ENCODE results near the gene LYG2.
"Not testable (repeated sequence)": the region's sequence is repeated elsewhere in the genome, so short reads cannot be mapped to it uniquely, and the experiment has no call there.

The LYG2 gene

GRCh38 chr2:99240431-99240830 is 15.0 kb downstream of the LYG2 start:
- no peak for TF ChIP-seq CTCF (IDR thresholded peaks at IDR 0.05; ENCODE audit: poor library complexity, severe bottlenecking)
- DNase-seq (ENCODE audit: low spot score) (no peak), ATAC-seq (ENCODE audit: low read depth) (no peak)
- Histone ChIP-seq H3K27me3 (ENCODE audit: insufficient read depth, poor library complexity, severe bottlenecking) (no peaks in the 10 kb centered on the region), H3K4me1 (ENCODE audit: insufficient read depth, poor library complexity, severe bottlenecking) (no peaks in the 10 kb centered on the region), H3K9me3 (ENCODE audit: severe bottlenecking) (no peaks in the 10 kb centered on the region), H3K36me3 (ENCODE audit: low read depth) (no peaks in the 10 kb centered on the region), H3K27ac (ENCODE audit: poor library complexity, severe bottlenecking) (no peak overlapping the region), H3K4me3 (ENCODE audit: severe bottlenecking) (no peak overlapping the region)

- DNase-seq (ENCODE audit: low spot score) (no peak), ATAC-seq (ENCODE audit: low read depth) (no peak)
- TF ChIP-seq CTCF (IDR thresholded peaks at IDR 0.05; ENCODE audit: poor library complexity, severe bottlenecking), result no peak
- Histone ChIP-seq H3K4me1 (ENCODE audit: insufficient read depth, poor library complexity, severe bottlenecking) (no peaks in the 10 kb centered on the region), H3K4me3 (ENCODE audit: severe bottlenecking) (no peak overlapping the region), H3K9me3 (ENCODE audit: severe bottlenecking) (no peaks in the 10 kb centered on the region), H3K36me3 (ENCODE audit: low read depth) (no peaks in the 10 kb centered on the region), H3K27ac (ENCODE audit: poor library complexity, severe bottlenecking) (no peak overlapping the region), H3K27me3 (ENCODE audit: insufficient read depth, poor library complexity, severe bottlenecking) (no peaks in the 10 kb centered on the region)
These were observed 16.9 kb downstream of the LYG2 start for GRCh38 chr2:99238599-99238998.

GRCh38 chr2:99233177-99233576 is 22.3 kb downstream of the LYG2 start:
- H3K4me3 ChIP-seq (ENCODE audit: severe bottlenecking); ATAC-seq (ENCODE audit: low read depth): not testable (repeated sequence)

GRCh38 chr2:99217929-99218501 is 37.5 kb downstream of the LYG2 start:
- Histone ChIP-seq H3K4me1 (ENCODE audit: insufficient read depth, poor library complexity, severe bottlenecking) (no peaks in the 10 kb centered on the region), H3K36me3 (ENCODE audit: low read depth) (no peaks in the 10 kb centered on the region), H3K9me3 (ENCODE audit: severe bottlenecking) (no peaks in the 10 kb centered on the region), H3K4me3 (ENCODE audit: severe bottlenecking) (no peak overlapping the region), H3K27me3 (ENCODE audit: insufficient read depth, poor library complexity, severe bottlenecking) (no peaks in the 10 kb centered on the region), H3K27ac (ENCODE audit: poor library complexity, severe bottlenecking) (no peak overlapping the region)
- no peak for TF ChIP-seq CTCF (IDR thresholded peaks at IDR 0.05; ENCODE audit: poor library complexity, severe bottlenecking)
- ATAC-seq (ENCODE audit: low read depth), result no peak
- no peak for DNase-seq (ENCODE audit: low spot score)

More at GRCh38 chr2:99233177-99233576, 22.3 kb downstream of the LYG2 start:
- H3K27me3 ChIP-seq (ENCODE audit: insufficient read depth, poor library complexity, severe bottlenecking); H3K27ac ChIP-seq (ENCODE audit: poor library complexity, severe bottlenecking); H3K4me1 ChIP-seq (ENCODE audit: insufficient read depth, poor library complexity, severe bottlenecking); H3K36me3 ChIP-seq (ENCODE audit: low read depth); DNase-seq (ENCODE audit: low spot score); H3K9me3 ChIP-seq (ENCODE audit: severe bottlenecking): not testable (repeated sequence)

- no peaks in the 10 kb centered on the region for H3K27me3 ChIP-seq (ENCODE audit: insufficient read depth, poor library complexity, severe bottlenecking)
- TF ChIP-seq CTCF (IDR thresholded peaks at IDR 0.05; ENCODE audit: poor library complexity, severe bottlenecking), result no peak
- H3K9me3 ChIP-seq (ENCODE audit: severe bottlenecking), result no peaks in the 10 kb centered on the region
- H3K4me1 ChIP-seq (ENCODE audit: insufficient read depth, poor library complexity, severe bottlenecking), result no peaks in the 10 kb centered on the region
- DNase-seq (ENCODE audit: low spot score) (no peak), ATAC-seq (ENCODE audit: low read depth) (no peak)
- H3K27ac ChIP-seq (ENCODE audit: poor library complexity, severe bottlenecking), result no peak overlapping the region
- no peaks in the 10 kb centered on the region for H3K36me3 ChIP-seq (ENCODE audit: low read depth)
- H3K4me3 ChIP-seq (ENCODE audit: severe bottlenecking), result no peak overlapping the region
These were observed 39.4 kb downstream of the LYG2 start for GRCh38 chr2:99216096-99216495.

All from RWPE2 (cell line).